ENCODE measurements around the gene SIGMAR1.

The SIGMAR1 gene

DNA sequence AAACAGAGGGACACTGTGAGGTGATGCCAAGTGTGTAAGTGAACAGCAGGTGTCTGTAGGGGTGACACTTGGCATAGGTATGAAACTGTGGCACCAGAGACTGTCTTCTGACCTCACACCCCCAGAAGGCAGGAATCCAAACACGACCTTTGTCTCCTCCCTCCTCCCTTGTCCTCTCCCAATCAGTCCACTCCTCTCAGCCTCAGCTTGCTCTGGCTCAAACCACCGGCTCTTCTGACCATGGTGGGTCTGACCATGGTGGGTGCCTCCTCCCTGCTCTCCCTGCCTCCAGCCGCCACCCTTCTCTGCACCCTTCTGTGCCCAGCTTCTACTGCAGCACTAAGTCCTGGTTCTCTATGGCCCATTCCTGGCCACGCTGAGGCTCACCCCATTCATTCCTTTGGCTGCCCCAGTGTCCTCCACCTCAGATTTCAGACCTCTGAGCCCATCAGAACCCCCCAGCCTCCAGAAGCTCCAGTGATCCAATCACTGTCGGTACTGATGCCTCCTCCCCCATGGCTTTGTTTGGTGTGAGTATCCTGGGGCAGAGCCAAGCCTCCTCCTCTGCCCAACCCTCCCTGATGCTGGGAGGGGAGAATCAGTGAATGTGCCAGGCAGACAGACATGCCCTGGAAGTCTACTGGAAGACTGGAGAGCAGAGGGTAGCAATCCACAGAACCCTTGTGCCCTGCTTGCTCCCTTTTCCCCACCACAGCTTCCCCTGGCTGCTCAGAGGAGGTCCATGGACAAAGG is 7.0 kb downstream of the SIGMAR1 start:
- TF ChIP-seq, protein P1, sequence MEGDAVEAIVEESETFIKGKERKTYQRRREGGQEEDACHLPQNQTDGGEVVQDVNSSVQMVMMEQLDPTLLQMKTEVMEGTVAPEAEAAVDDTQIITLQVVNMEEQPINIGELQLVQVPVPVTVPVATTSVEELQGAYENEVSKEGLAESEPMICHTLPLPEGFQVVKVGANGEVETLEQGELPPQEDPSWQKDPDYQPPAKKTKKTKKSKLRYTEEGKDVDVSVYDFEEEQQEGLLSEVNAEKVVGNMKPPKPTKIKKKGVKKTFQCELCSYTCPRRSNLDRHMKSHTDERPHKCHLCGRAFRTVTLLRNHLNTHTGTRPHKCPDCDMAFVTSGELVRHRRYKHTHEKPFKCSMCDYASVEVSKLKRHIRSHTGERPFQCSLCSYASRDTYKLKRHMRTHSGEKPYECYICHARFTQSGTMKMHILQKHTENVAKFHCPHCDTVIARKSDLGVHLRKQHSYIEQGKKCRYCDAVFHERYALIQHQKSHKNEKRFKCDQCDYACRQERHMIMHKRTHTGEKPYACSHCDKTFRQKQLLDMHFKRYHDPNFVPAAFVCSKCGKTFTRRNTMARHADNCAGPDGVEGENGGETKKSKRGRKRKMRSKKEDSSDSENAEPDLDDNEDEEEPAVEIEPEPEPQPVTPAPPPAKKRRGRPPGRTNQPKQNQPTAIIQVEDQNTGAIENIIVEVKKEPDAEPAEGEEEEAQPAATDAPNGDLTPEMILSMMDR (IDR thresholded peaks at IDR 0.05; ENCODE audit: borderline replicate concordance, insufficient read depth, low read depth, low read length), result no peak
- H3K4me3 ChIP-seq (ENCODE audit: low read depth, low read length), result no peak overlapping the region

DNA sequence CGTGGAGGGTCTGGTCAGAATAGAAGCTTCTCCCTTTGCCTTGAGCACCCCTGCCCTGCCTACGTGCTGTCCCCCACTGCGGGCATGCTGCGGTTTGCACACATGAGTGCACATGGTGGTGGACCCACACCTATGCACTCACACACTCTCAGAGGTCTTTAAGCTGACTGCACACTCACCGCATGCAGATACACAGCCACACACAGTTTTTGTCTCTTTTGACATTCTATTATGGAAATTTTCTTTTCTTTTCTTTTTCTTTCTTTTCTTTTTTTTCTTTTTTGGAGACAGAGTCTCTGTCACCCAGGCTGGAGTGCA is 8.1 kb downstream of the SIGMAR1 start:
- H3K4me3 ChIP-seq (ENCODE audit: low read depth, low read length), result no peak overlapping the region
- TF ChIP-seq, protein P1 (IDR thresholded peaks at IDR 0.05; ENCODE audit: borderline replicate concordance, insufficient read depth, low read depth, low read length), result no peak

DNA sequence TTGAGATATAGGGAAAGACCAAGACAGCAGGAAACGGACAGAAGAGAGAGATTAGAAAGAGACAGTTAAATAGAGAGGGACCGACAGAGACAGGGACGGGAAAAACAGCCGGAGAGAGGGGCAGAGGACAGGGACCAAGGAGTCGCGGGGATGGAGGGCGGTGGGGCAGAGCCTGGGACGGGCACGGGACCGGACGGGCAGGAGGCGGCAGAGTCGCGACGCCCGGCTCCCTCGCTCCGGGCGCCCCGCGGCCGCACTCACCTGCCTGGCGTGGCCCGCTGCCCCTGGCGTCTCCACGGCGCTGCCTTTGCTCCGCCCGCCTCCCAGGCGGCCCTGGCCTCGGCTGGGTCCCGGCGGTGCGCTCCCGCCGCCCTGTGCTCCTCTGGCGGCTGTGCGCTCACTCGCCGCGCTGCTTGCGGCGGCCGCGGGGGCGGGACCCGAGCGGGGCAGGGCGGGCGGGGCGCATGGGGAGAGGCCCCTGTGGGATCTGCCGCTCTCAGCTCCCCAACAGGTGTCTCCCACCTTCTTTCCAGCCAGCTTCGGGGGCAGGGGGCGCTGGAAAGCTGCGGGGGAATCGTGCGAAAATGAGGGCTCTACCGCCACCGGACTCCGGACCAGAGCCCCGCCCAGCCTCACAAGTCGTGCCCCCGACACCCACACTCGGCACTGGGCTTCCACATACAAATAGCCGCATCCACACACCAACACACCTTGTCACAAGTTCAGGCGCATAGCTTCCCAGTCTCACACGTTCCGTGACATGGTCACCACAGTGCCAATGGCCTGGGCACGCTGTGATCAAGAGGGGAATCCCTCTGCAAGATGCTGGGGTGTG is 8.7 kb downstream of the SIGMAR1 start, which contains the start of gene ARID3C:
Gene ARID3C, minus strand, starts transcription at position 411 of the 835 bp plus-strand sequence. CDS start 1,052 bp downstream, outside the sequence.
- TF ChIP-seq, protein P1 (IDR thresholded peaks at IDR 0.05; ENCODE audit: borderline replicate concordance, insufficient read depth, low read depth, low read length), result no peak
- peak within 1 kb of the TSS; percentile 15 for H3K4me3 ChIP-seq (ENCODE audit: low read depth, low read length)

DNA sequence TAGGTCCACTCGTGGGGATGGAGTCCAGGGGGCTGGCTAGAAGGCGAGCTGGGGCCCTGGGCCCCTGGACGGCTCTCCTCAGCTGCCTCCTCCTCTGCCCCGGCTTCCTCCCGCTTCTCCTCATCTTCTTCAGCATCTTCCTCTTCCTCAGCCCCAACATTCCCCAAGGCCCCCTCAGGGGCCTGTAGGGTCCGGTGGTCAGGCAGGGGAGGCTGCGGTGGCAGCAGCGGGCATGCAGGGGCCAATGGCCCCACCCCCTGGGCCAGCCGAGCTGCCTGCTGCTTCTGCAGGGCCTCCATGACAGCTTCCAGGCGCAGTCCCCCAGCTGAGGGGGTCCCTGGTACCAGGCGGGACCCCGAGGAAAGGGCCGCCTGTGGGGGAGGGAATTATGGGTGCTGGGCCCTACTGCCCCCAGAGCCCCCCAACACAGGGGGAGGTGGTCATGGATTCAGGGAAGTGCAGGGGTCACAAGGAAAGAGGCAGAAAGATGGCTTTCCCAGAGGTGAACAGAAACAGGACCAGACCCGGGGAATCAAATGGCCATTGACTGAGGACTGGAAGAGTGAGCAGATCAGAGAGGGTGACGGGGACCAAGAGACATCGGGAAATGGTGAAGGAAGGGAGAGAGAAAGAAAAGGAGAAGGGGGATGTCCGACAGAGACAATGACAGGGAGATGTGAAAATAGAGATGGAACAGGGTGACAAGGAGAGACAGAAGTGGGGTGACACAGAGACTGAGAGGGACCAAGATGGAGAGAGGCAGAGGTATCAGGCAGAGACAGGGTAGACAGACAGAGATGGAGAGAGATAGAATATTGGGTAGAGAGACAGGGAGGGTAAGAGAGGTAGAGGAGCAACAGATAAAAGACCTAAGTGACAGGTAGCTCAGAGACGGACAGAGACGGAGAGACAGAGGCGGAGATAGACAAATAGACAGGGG is 9.6 kb downstream of the SIGMAR1 start:
- TF ChIP-seq, protein P1 (IDR thresholded peaks at IDR 0.05; ENCODE audit: borderline replicate concordance, insufficient read depth, low read depth, low read length), result no peak
- no peak overlapping the region for H3K4me3 ChIP-seq (ENCODE audit: low read depth, low read length)

DNA sequence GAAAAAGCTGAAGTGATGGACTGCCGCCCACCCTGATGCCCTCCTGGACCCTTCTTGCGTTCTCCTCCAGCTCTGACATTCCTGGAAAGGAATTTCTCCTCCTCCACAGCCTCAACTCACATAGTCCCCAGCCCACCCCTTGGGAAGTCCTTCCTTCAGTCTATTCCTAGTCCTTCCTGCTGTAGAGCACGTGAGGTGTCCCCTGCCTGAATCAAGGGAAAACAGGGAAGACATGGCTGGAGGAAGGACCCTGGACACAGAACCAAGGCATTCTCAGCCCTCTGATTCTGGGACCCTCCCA is 12.5 kb downstream of the SIGMAR1 start:
- H3K4me3 ChIP-seq (ENCODE audit: low read depth, low read length), result no peak overlapping the region
- TF ChIP-seq, protein P1 (IDR thresholded peaks at IDR 0.05; ENCODE audit: borderline replicate concordance, insufficient read depth, low read depth, low read length), result no peak

DNA sequence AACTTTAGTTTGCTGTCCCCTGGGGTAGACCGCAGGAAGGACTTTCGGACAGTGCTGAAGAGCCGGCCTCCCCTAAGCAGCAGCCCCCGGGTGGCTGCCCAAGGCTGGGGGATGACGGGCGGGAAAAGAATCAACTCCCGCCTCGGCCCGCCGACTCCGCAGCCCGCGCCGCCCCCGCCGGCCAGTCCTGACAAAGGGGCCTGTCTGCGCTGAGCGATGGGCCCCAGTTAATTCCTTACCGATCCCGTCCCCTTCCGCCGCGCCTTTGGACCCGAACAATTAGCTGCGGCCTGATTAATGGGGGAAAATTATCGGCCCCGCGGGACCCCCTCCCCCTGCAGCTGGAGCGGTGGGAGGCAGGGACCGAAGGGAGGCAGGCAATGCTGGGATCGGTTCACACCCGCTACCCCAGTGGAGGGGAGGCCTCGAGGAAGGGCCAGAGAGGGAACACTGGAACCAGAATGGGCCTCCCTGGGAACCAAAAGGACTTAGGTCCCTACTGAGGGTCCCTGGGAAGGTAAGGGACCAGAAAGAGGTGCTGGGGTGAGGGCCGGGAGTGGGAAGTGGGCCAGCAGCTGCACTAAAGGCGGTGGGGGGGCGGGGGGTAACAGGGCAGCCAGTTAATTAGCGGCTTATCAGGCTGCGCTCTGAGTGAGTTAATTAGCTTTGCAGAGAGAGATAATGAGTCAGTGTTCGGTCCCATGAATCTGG is 13.0 kb downstream of the SIGMAR1 start:
- no peak overlapping the region for H3K4me3 ChIP-seq (ENCODE audit: low read depth, low read length)
- TF ChIP-seq, protein P1 (IDR thresholded peaks at IDR 0.05; ENCODE audit: borderline replicate concordance, insufficient read depth, low read depth, low read length), result no peak

Measured in GM12875 (cell line).